Activated T-helper 1 cell treated with anti-CD3 and anti-CD28 coated beads, Interleukin-12 subunit alpha, Interleukin-12 subunit beta, Interleukin-2, Interleukin-4 antibody, amounts not matched to agents 30 ng/mL and 10 ng/mL and 1 ng/mL, durations not matched to agents 14 hours and 24 hours and 36 hours (primary cell): ENCODE measurements around the gene EHMT1. TPM values are rescaled to one million over a fixed set of nuclear protein-coding genes. Genes with fewer than 3 reads are reported as not detected.
"Not testable (repeated sequence)": the region's sequence is repeated elsewhere in the genome, so short reads cannot be mapped to it uniquely, and the experiment has no call there.

ENCODE experiments used
- DNase-seq: peaks from one replicate; pipeline ENCODE4 v3.0.0; 2021; ENCODE audit warnings: low spot score
- H3K27ac Mint-ChIP-seq: one replicate; pipeline ENCODE4 v1.8.0; 2021; ENCODE audit warnings: mild to moderate bottlenecking, mixed read lengths
- H3K27me3 Mint-ChIP-seq: one replicate; pipeline ENCODE4 v1.8.0; 2022; ENCODE audit warnings: mild to moderate bottlenecking, moderate library complexity, mixed read lengths; ENCODE audit not compliant: insufficient read depth
- H3K36me3 Mint-ChIP-seq: one replicate; pipeline ENCODE4 v1.8.0; 2021; ENCODE audit warnings: low read depth, mixed read lengths
- H3K4me1 Mint-ChIP-seq: one replicate; pipeline ENCODE4 v1.8.0; 2021; ENCODE audit warnings: low read depth, mixed read lengths
- H3K4me3 Mint-ChIP-seq: one replicate; pipeline ENCODE4 v1.8.0; 2021; ENCODE audit warnings: mild to moderate bottlenecking, moderate library complexity, mixed read lengths
- H3K9me3 Mint-ChIP-seq: one replicate; pipeline ENCODE4 v1.8.0; 2021; ENCODE audit warnings: mixed read lengths
- intact Hi-C: fragments of 100-400 bp; cut with micrococcal nuclease; formaldehyde crosslinking; loops from one replicate; pipeline ENCODE4 v1.15.1; 2024
- total RNA-seq: library from RNA; stranded (reverse); gene quantifications from 2 replicates; pipeline ENCODE4 v1.2.3, GENCODE V29; 2022

EHMT1 gene
- total RNA-seq, 1 donor from 2014 or later = 97.0 TPM

- Mint-ChIP-seq H3K27me3 (no peaks in the 10 kb centered on the region), H3K4me3 (no peak overlapping the region), H3K36me3 (peaks cover 43% of the 10 kb centered on the region), H3K27ac (no peak overlapping the region), H3K4me1 (no peaks in the 10 kb centered on the region), H3K9me3 (no peaks in the 10 kb centered on the region)
- intact Hi-C loops = no loop called here
- DNase-seq = no peak
Observed at GRCh38 chr9:137800196-137801022, 181.6 kb downstream of the EHMT1 start.

- Mint-ChIP-seq H3K36me3 (peaks cover 43% of the 10 kb centered on the region), H3K4me3 (no peak overlapping the region), H3K9me3 (no peaks in the 10 kb centered on the region), H3K27ac (no peak overlapping the region), H3K4me1 (no peaks in the 10 kb centered on the region), H3K27me3 (no peaks in the 10 kb centered on the region)
- intact Hi-C loops = no loop called here
- DNase-seq = no peak
Observed at GRCh38 chr9:137801023-137801319, 182.2 kb downstream of the EHMT1 start.

GRCh38 chr9:137802021-137802420 lies 183.2 kb downstream of the EHMT1 start:
- Mint-ChIP-seq H3K27me3 (no peaks in the 10 kb centered on the region), H3K27ac (no peak overlapping the region), H3K9me3 (no peaks in the 10 kb centered on the region), H3K36me3 (peaks cover 39% of the 10 kb centered on the region), H3K4me3 (no peak overlapping the region), H3K4me1 (no peaks in the 10 kb centered on the region)
- no peak for DNase-seq
- intact Hi-C loops = no loop called here

GRCh38 chr9:137802521-137803243 lies 183.9 kb downstream of the EHMT1 start:
- intact Hi-C loops = no loop called here
- no peaks in the 10 kb centered on the region for H3K27me3 Mint-ChIP-seq
- H3K27ac Mint-ChIP-seq = no peak overlapping the region
- H3K9me3 Mint-ChIP-seq = no peaks in the 10 kb centered on the region
- H3K4me3 Mint-ChIP-seq = no peak overlapping the region
- no peak for DNase-seq
- peaks cover 36% of the 10 kb centered on the region for H3K36me3 Mint-ChIP-seq
- H3K4me1 Mint-ChIP-seq = peaks cover 2% of the 10 kb centered on the region

- no peaks in the 10 kb centered on the region for H3K27me3 Mint-ChIP-seq
- H3K9me3 Mint-ChIP-seq = no peaks in the 10 kb centered on the region
- H3K27ac Mint-ChIP-seq = no peak overlapping the region
- no peak for DNase-seq
- no peak overlapping the region for H3K4me3 Mint-ChIP-seq
- peaks cover 30% of the 10 kb centered on the region for H3K36me3 Mint-ChIP-seq
- peaks cover 5% of the 10 kb centered on the region for H3K4me1 Mint-ChIP-seq
- intact Hi-C loops = no loop called here
Observed at GRCh38 chr9:137804908-137805630, 186.3 kb downstream of the EHMT1 start.

GRCh38 chr9:137807721-137808703 lies 189.2 kb downstream of the EHMT1 start:
- intact Hi-C loops = no loop called here
- no peak overlapping the region for H3K4me3 Mint-ChIP-seq
- peaks cover 5% of the 10 kb centered on the region for H3K4me1 Mint-ChIP-seq
- no peak overlapping the region for H3K27ac Mint-ChIP-seq
- DNase-seq = no peak
- no peaks in the 10 kb centered on the region for H3K27me3 Mint-ChIP-seq
- peaks cover 19% of the 10 kb centered on the region for H3K36me3 Mint-ChIP-seq
- no peaks in the 10 kb centered on the region for H3K9me3 Mint-ChIP-seq

- intact Hi-C loops = no loop called here
- Mint-ChIP-seq H3K27ac (no peak overlapping the region), H3K9me3 (no peaks in the 10 kb centered on the region), H3K4me1 (peaks cover 5% of the 10 kb centered on the region), H3K27me3 (no peaks in the 10 kb centered on the region), H3K4me3 (no peak overlapping the region), H3K36me3 (peaks cover 17% of the 10 kb centered on the region)
- no peak for DNase-seq
Observed at GRCh38 chr9:137809040-137809576, 190.3 kb downstream of the EHMT1 start.

GRCh38 chr9:137809726-137810450 lies 191.1 kb downstream of the EHMT1 start:
- intact Hi-C loops, H3K27me3 Mint-ChIP-seq, H3K27ac Mint-ChIP-seq, H3K4me3 Mint-ChIP-seq, H3K9me3 Mint-ChIP-seq, DNase-seq, H3K4me1 Mint-ChIP-seq: not testable (repeated sequence)
- H3K36me3 Mint-ChIP-seq = peaks cover 20% of the 10 kb centered on the region

GRCh38 chr9:137811283-137811870 lies 192.6 kb downstream of the EHMT1 start:
- Mint-ChIP-seq H3K9me3 (no peaks in the 10 kb centered on the region), H3K27ac (no peak overlapping the region), H3K4me1 (peaks cover 5% of the 10 kb centered on the region), H3K36me3 (peaks cover 25% of the 10 kb centered on the region), H3K4me3 (no peak overlapping the region), H3K27me3 (no peaks in the 10 kb centered on the region)
- DNase-seq = no peak
- intact Hi-C loops = no loop called here

- DNase-seq = no peak
- intact Hi-C loops = no loop called here
- peaks cover 5% of the 10 kb centered on the region for H3K4me1 Mint-ChIP-seq
- no peaks in the 10 kb centered on the region for H3K9me3 Mint-ChIP-seq
- no peak overlapping the region for H3K27ac Mint-ChIP-seq
- H3K27me3 Mint-ChIP-seq = no peaks in the 10 kb centered on the region
- no peak overlapping the region for H3K4me3 Mint-ChIP-seq
- peaks cover 33% of the 10 kb centered on the region for H3K36me3 Mint-ChIP-seq
Observed at GRCh38 chr9:137812356-137813023, 193.7 kb downstream of the EHMT1 start.

GRCh38 chr9:137813167-137813566 lies 194.4 kb downstream of the EHMT1 start:
- Mint-ChIP-seq H3K36me3 (peaks cover 39% of the 10 kb centered on the region), H3K4me1 (no peaks in the 10 kb centered on the region), H3K4me3 (no peak overlapping the region)

More at GRCh38 chr9:137813167-137813566, 194.4 kb downstream of the EHMT1 start:
- no peak for DNase-seq
- Mint-ChIP-seq H3K27me3 (no peaks in the 10 kb centered on the region), H3K27ac (peak overlapping the region; percentile 40), H3K9me3 (no peaks in the 10 kb centered on the region)
- intact Hi-C loops = no loop called here
